OCI-LY3 (cell line): ENCODE results near the gene BRD4.
"Not testable (repeated sequence)": the region's sequence is repeated elsewhere in the genome, so short reads cannot be mapped to it uniquely, and the experiment has no call there.

Source experiments
- H2AFZ ChIP-seq: fragments of 200-600, 300-600 bp; shearing (Covaris generic); 2 replicates; pipeline ENCODE4 v1.6.0; 2014; ENCODE audit warnings: antibody characterized with exemption, low read depth, low read length
- H3K27ac ChIP-seq: fragments of 200-600, 300-600 bp; sonication (generic); 2 replicates; pipeline ENCODE4 v1.5.1; 2014; ENCODE audit warnings: mild to moderate bottlenecking, low read length, moderate library complexity, mixed read lengths
- H3K27me3 ChIP-seq: fragments of 200-600, 300-600 bp; sonication (generic); 2 replicates; pipeline ENCODE4 v1.6.1; 2014; ENCODE audit warnings: low read depth, low read length, mixed read lengths
- H3K36me3 ChIP-seq: fragments of 200-600, 300-600 bp; sonication (generic); replicated peaks from 2 replicates; pipeline ENCODE3; 2014; ENCODE audit warnings: low read depth, low read length, mixed read lengths
- H3K4me1 ChIP-seq: fragments of 300-600, 200-600 bp; sonication (generic); 2 replicates; pipeline ENCODE4 v1.6.1; 2014; ENCODE audit warnings: low read length, mixed read lengths
- H3K4me2 ChIP-seq: fragments of 200-600, 300-600 bp; sonication (generic); 2 replicates; pipeline ENCODE4 v1.6.1; 2014; ENCODE audit warnings: low read length, mixed read lengths
- H3K4me3 ChIP-seq: fragments of 300-600, 200-600 bp; sonication (generic); 2 replicates; pipeline ENCODE4 v1.5.1; 2014; ENCODE audit warnings: antibody characterized with exemption, mild to moderate bottlenecking, low read length, moderate library complexity
- H3K79me2 ChIP-seq: fragments of 300-600, 200-600 bp; shearing (Covaris generic); 2 replicates; pipeline ENCODE4 v1.6.1; 2014; ENCODE audit warnings: mild to moderate bottlenecking, low read length, mixed read lengths
- H3K9ac ChIP-seq: fragments of 300-600, 200-600 bp; shearing (Covaris generic); 2 replicates; pipeline ENCODE4 v1.6.0; 2014; ENCODE audit warnings: mild to moderate bottlenecking, low read length, moderate library complexity
- H3K9me3 ChIP-seq: fragments of 200-600, 300-600 bp; shearing (Covaris generic); 2 replicates; pipeline ENCODE4 v1.6.1; 2014; ENCODE audit warnings: low read length, mixed read lengths; ENCODE audit not compliant: insufficient read depth
- H4K20me1 ChIP-seq: fragments of 200-600, 300-600 bp; sonication (generic); 2 replicates; pipeline ENCODE4 v1.6.1; 2016; ENCODE audit warnings: low read length, mixed read lengths; ENCODE audit not compliant: insufficient read depth
- CTCF ChIP-seq: fragments of 200-600, 300-600 bp; sonication (generic); IDR thresholded peaks from 2 replicates; pipeline ENCODE4 v1.5.1; 2014; ENCODE audit warnings: antibody characterized with exemption, low read length, low read depth
- EZH2phosphoT487 ChIP-seq: fragments of 200-600 bp; shearing (Covaris generic); IDR thresholded peaks from 2 replicates; pipeline ENCODE4 v1.6.1; 2018; ENCODE audit warnings: antibody characterized with exemption, mixed run types, low read depth

Gene BRD4

GRCh38 chr19:15358918-15359317 lies 26.6 kb upstream of the BRD4 start:
- Histone ChIP-seq H4K20me1 (peaks cover 3% of the 10 kb centered on the region; the same call in 1 of the 2 replicates), H3K36me3 (peaks cover 59% of the 10 kb centered on the region), H3K27ac (no peak overlapping the region)

GRCh38 chr19:15357906-15358305 lies 25.6 kb upstream of the BRD4 start:
- Histone ChIP-seq H3K27ac (no peak overlapping the region), H3K36me3 (peaks cover 62% of the 10 kb centered on the region), H3K4me3 (no peak overlapping the region), H3K27me3 (no peaks in the 10 kb centered on the region), H3K79me2 (peaks cover 5% of the 10 kb centered on the region; the same call in 1 of the 2 replicates), H3K9me3 (no peaks in the 10 kb centered on the region), H3K4me1 (peaks cover under 1% of the 10 kb centered on the region; the same call in 1 of the 2 replicates), H2AFZ (no peak overlapping the region), H4K20me1 (peaks cover 3% of the 10 kb centered on the region; the same call in 1 of the 2 replicates), H3K4me2 (no peak overlapping the region), H3K9ac (no peak overlapping the region)
- TF ChIP-seq CTCF: no peak
- TF ChIP-seq EZH2phosphoT487: no peak

More at GRCh38 chr19:15358918-15359317, 26.6 kb upstream of the BRD4 start:
- no peak for TF ChIP-seq EZH2phosphoT487
- no peaks in the 10 kb centered on the region for H3K9me3 ChIP-seq
- no peak overlapping the region for H3K4me3 ChIP-seq
- no peak overlapping the region for H2AFZ ChIP-seq
- H3K27me3 ChIP-seq: no peaks in the 10 kb centered on the region
- no peak overlapping the region for H3K4me2 ChIP-seq
- H3K9ac ChIP-seq: no peak overlapping the region
- no peaks in the 10 kb centered on the region for H3K4me1 ChIP-seq
- peaks cover 5% of the 10 kb centered on the region; the same call in 1 of the 2 replicates for H3K79me2 ChIP-seq

GRCh38 chr19:15354566-15355296 lies 22.4 kb upstream of the BRD4 start:
- Histone ChIP-seq H3K27me3 (no peaks in the 10 kb centered on the region), H3K4me1 (peaks cover 8% of the 10 kb centered on the region), H3K4me3 (no peak overlapping the region), H3K4me2 (no peak overlapping the region), H2AFZ (no peak overlapping the region), H3K27ac (no peak overlapping the region), H3K36me3 (peaks cover 45% of the 10 kb centered on the region), H3K9ac (no peak overlapping the region), H3K79me2 (no peaks in the 10 kb centered on the region), H3K9me3 (no peaks in the 10 kb centered on the region), H4K20me1 (no peaks in the 10 kb centered on the region; the same call in 1 of the 2 replicates)
- TF ChIP-seq EZH2phosphoT487 (no peak), CTCF (no peak)

- Histone ChIP-seq H2AFZ (no peak overlapping the region), H3K4me3 (no peak overlapping the region), H3K36me3 (peaks cover 40% of the 10 kb centered on the region), H3K79me2 (no peaks in the 10 kb centered on the region), H3K4me1 (peaks cover 8% of the 10 kb centered on the region), H3K27ac (no peak overlapping the region), H3K9ac (no peak overlapping the region), H3K27me3 (no peaks in the 10 kb centered on the region), H3K4me2 (no peak overlapping the region), H4K20me1 (no peaks in the 10 kb centered on the region), H3K9me3 (no peaks in the 10 kb centered on the region)
- TF ChIP-seq CTCF (no peak), EZH2phosphoT487 (no peak)
Measured at GRCh38 chr19:15353908-15354307, 21.6 kb upstream of the BRD4 start.

GRCh38 chr19:15352535-15352934 lies 20.2 kb upstream of the BRD4 start:
- not testable (repeated sequence) for H3K9me3 ChIP-seq, H3K79me2 ChIP-seq, H2AFZ ChIP-seq, H3K27me3 ChIP-seq, H3K4me1 ChIP-seq, H3K4me3 ChIP-seq, H4K20me1 ChIP-seq, H3K9ac ChIP-seq
- Histone ChIP-seq H3K4me2 (peak overlapping the region; percentile 3; the same call in 1 of the 2 replicates), H3K27ac (peak overlapping the region; percentile 21), H3K36me3 (peaks cover 27% of the 10 kb centered on the region)

GRCh38 chr19:15341328-15341727 lies 9.0 kb upstream of the BRD4 start:
- H3K27me3 ChIP-seq, H3K4me1 ChIP-seq, H3K9me3 ChIP-seq, H3K4me2 ChIP-seq, H3K4me3 ChIP-seq, H3K27ac ChIP-seq, H2AFZ ChIP-seq, H3K9ac ChIP-seq: not testable (repeated sequence)
- H3K36me3 ChIP-seq: peaks cover 42% of the 10 kb centered on the region
- H3K79me2 ChIP-seq: peaks cover 32% of the 10 kb centered on the region
- H4K20me1 ChIP-seq: peaks cover 35% of the 10 kb centered on the region
